HCT116 (cell line): ENCODE data around the gene MYO7B. TPM values are rescaled to one million over a fixed set of nuclear protein-coding genes. Genes with fewer than 3 reads are reported as not detected.

Source experiments
- ATAC-seq: fragments of 200-7000 bp; cut with Tn5 transposase; 2 replicates; pipeline ENCODE4 v1.9.1; 2020; ENCODE audit warnings: mild to moderate bottlenecking, moderate library complexity
- BruUV-seq: library from RNA; stranded (reverse); fragments of 400-500 nt; replicated peaks from 2 replicates; lab custom pipeline; 2021; lab: Mats Ljungman, UMichigan
- CTCF ChIA-PET: fragments of 300-600 bp; sonication (Branson Sonifier 250); formaldehyde crosslinking; loops from one replicate; lab custom pipeline; 2021; ENCODE audit warnings: antibody characterized with exemption; lab: Charles Lee
- POLR2A ChIA-PET: fragments of 300-600, 350-600 bp; sonication (Branson Sonifier 250); formaldehyde crosslinking; loops from one replicate; lab custom pipeline; 2021; ENCODE audit warnings: antibody characterized with exemption; lab: Charles Lee
- RAD21 ChIA-PET, 2 experiments: fragments of 300-600 bp; sonication (Branson Sonifier 250); formaldehyde crosslinking; loops; one replicate each; lab custom pipeline; 2023; ENCODE audit warnings: low total read pairs in 2 of 2; ENCODE audit not compliant: uncharacterized antibody in 2 of 2, unreplicated experiment in 2 of 2, low non-redundant PET in 1 of 2; lab: Charles Lee
- DNase-seq: peaks from one replicate; pipeline ENCODE4 v3.0.0-alpha.2; 2010; ENCODE audit warnings: low read depth, low spot score
- H2AFZ ChIP-seq: fragments of 200-600 bp; shearing (Covaris generic), sonication (generic); 2 replicates; pipeline ENCODE4 v1.6.1; 2017; ENCODE audit warnings: low read depth, mixed run types, mixed read lengths, antibody characterized with exemption, low read length; ENCODE audit not compliant: poor library complexity, severe bottlenecking
- H3K27ac ChIP-seq: 2 replicates; pipeline ENCODE4 v1.5.1; 2012; ENCODE audit warnings: low read depth, low read length
- H3K27me3 ChIP-seq: fragments of 200-600 bp; sonication (generic); 2 replicates; pipeline ENCODE4 v1.6.1; 2016; ENCODE audit warnings: mixed run types, low read length, mixed read lengths; ENCODE audit not compliant: insufficient read depth
- H3K36me3 ChIP-seq, 2 experiments: fragments of 200-500 bp in 1 of 2; fragments of 200-600 bp in 1 of 2; sonication (Bioruptor generic) in 1 of 2; sonication (generic) in 1 of 2; 2 replicates each; pipeline versions ENCODE4 v1.5.1 to v1.6.1; 2014 to 2016; ENCODE audit warnings: low read length in 2 of 2, inconsistent platforms in 1 of 2, mixed read lengths in 1 of 2, mixed run types in 1 of 2; ENCODE audit not compliant: insufficient read depth in 2 of 2, control insufficient read depth in 1 of 2
- H3K4me1 ChIP-seq, 2 experiments: fragments of 200-600 bp in 1 of 2; sonication (generic) in 1 of 2; 2 replicates each; pipeline versions ENCODE4 v1.5.1 to v1.6.1; 2012 to 2017; ENCODE audit warnings: low read length in 2 of 2, inconsistent platforms in 1 of 2, mild to moderate bottlenecking in 1 of 2, mixed read lengths in 1 of 2, mixed run types in 1 of 2, moderate library complexity in 1 of 2; ENCODE audit not compliant: insufficient read depth in 2 of 2, control insufficient read depth in 1 of 2
- H3K4me2 ChIP-seq: fragments of 200-600 bp; sonication (generic); 2 replicates; pipeline ENCODE4 v1.6.1; 2017; ENCODE audit warnings: mixed run types, low read length, mixed read lengths
- H3K4me3 ChIP-seq, 2 experiments: fragments of 200-600 bp in 1 of 2; sonication (generic) in 1 of 2; replicated peaks in 1 of 2; 2 replicates each; pipeline ENCODE4 v1.5.1; 2011 to 2016; ENCODE audit warnings: low read length in 2 of 2, control low read depth in 1 of 2, low read depth in 1 of 2, mild to moderate bottlenecking in 1 of 2, mixed read lengths in 1 of 2, mixed run types in 1 of 2
- H3K79me2 ChIP-seq: fragments of 200-600 bp; sonication (generic); 2 replicates; pipeline ENCODE4 v1.6.1; 2017; ENCODE audit warnings: mild to moderate bottlenecking, mixed run types, low read length, moderate library complexity, mixed read lengths; ENCODE audit not compliant: insufficient read depth
- H3K9ac ChIP-seq: fragments of 200-600 bp; sonication (generic); 2 replicates; pipeline ENCODE4 v1.6.1; 2016; ENCODE audit warnings: low read length, mixed read lengths
- H3K9me2 ChIP-seq: fragments of 200-600 bp; sonication (generic), shearing (Covaris generic); 2 replicates; pipeline ENCODE4 v1.6.1; 2017; ENCODE audit warnings: mixed run types, mild to moderate bottlenecking, moderate library complexity; ENCODE audit not compliant: insufficient read depth
- H3K9me3 ChIP-seq, 2 experiments: fragments of 200-500 bp in 1 of 2; fragments of 200-600 bp in 1 of 2; sonication (Bioruptor generic) in 1 of 2; sonication (generic) in 1 of 2; 2 replicates each; pipeline ENCODE4 v1.6.1; 2014 to 2017; ENCODE audit warnings: low read length in 2 of 2, mixed read lengths in 2 of 2, inconsistent platforms in 1 of 2, low read depth in 1 of 2, mild to moderate bottlenecking in 1 of 2, mixed run types in 1 of 2, moderate library complexity in 1 of 2; ENCODE audit not compliant: control insufficient read depth in 1 of 2, insufficient read depth in 1 of 2
- H4K20me1 ChIP-seq: fragments of 200-600 bp; sonication (generic), shearing (Covaris generic); 2 replicates; pipeline ENCODE4 v1.6.1; 2017; ENCODE audit warnings: mixed run types, mild to moderate bottlenecking, moderate library complexity; ENCODE audit not compliant: insufficient read depth
- ATF3 ChIP-seq: IDR thresholded peaks from 2 replicates; pipeline ENCODE4 v1.6.1; 2012
- CBX3 ChIP-seq: IDR thresholded peaks from 2 replicates; pipeline ENCODE4 v1.6.1; 2012; ENCODE audit warnings: low read depth
- EZH2 ChIP-seq: fragments of 200-600 bp; sonication (generic); IDR thresholded peaks from 2 replicates; pipeline ENCODE4 v1.6.1; 2017; ENCODE audit warnings: antibody characterized with exemption, mixed run types
- JUND ChIP-seq: IDR thresholded peaks from 2 replicates; pipeline ENCODE4 v1.6.1; 2012
- SIN3A ChIP-seq: IDR thresholded peaks from 2 replicates; pipeline ENCODE4 v1.6.1; 2012; ENCODE audit warnings: low read depth
- SRF ChIP-seq: IDR thresholded peaks from 2 replicates; pipeline ENCODE4 v1.6.1; 2012; ENCODE audit warnings: low read depth
- YY1 ChIP-seq: IDR thresholded peaks from 2 replicates; pipeline ENCODE4 v1.6.1; 2011; ENCODE audit warnings: low read length, low read depth, moderate library complexity, mild to moderate bottlenecking; ENCODE audit not compliant: insufficient replicate concordance; ENCODE audit errors: extremely low read depth
- ZBTB33 ChIP-seq: IDR thresholded peaks from 2 replicates; pipeline ENCODE4 v1.6.1; 2011; ENCODE audit warnings: mild to moderate bottlenecking, low read length, moderate library complexity; ENCODE audit not compliant: insufficient replicate concordance; ENCODE audit errors: extremely low read depth
- intact Hi-C: fragments of 100-400 bp; cut with micrococcal nuclease; formaldehyde crosslinking; loops from 2 replicates; pipeline ENCODE4 v1.10.0; 2022
- total RNA-seq: library from RNA; stranded (reverse); gene quantifications from one replicate; pipeline ENCODE4 v1.2.1, GENCODE V29; 2021; ENCODE audit not compliant: unreplicated experiment

Gene MYO7B
- total RNA-seq, 1 experiment from 2014 or later: 0.07 TPM

GRCh38 chr2:127654084-127654837, 118.8 kb downstream of the MYO7B start (continued):
- no peak for TF ChIP-seq CBX3
- no peak for TF ChIP-seq EZH2
- no peak for TF ChIP-seq ATF3

- Histone ChIP-seq H4K20me1 (no peaks in the 10 kb centered on the region), H3K9ac (no peak overlapping the region), H2AFZ (no peak overlapping the region), H3K4me3 (no peak overlapping the region), H3K27ac (no peak overlapping the region), H3K9me3 (no peaks in the 10 kb centered on the region), H3K9me2 (no peaks in the 10 kb centered on the region), H3K4me1 (no peaks in the 10 kb centered on the region), H3K4me2 (no peak overlapping the region), H3K79me2 (no peaks in the 10 kb centered on the region), H3K36me3 (no peaks in the 10 kb centered on the region), H3K27me3 (no peaks in the 10 kb centered on the region)
- ATAC-seq (no peak), DNase-seq (no peak)
- no peak for TF ChIP-seq EZH2
- no peak for TF ChIP-seq YY1
- TF ChIP-seq SIN3A: no peak
- ChIA-PET POLR2A (no interaction called here), RAD21 (no interaction called here), CTCF (interaction anchor here (0.8 kb wide), 1 partner anchor 64 kb away, joined by 4 read pairs; no protein-coding TSS in a partner anchor)
- BruUV-seq: no TSS peak
- intact Hi-C loops: no loop called here
Observed at GRCh38 chr2:127654838-127655175, 119.3 kb downstream of the MYO7B start.

- no TSS peak for BruUV-seq
Observed at GRCh38 chr2:127655209-127656073, 120.0 kb downstream of the MYO7B start.

More at GRCh38 chr2:127655209-127656073, 120.0 kb downstream of the MYO7B start:
- CTCF ChIA-PET: no interaction called here
- no peaks in the 10 kb centered on the region for H3K79me2 ChIP-seq
- RAD21 ChIA-PET: no interaction called here
- H3K4me3 ChIP-seq: no peak overlapping the region
- no peaks in the 10 kb centered on the region for H4K20me1 ChIP-seq
- H3K9ac ChIP-seq: no peak overlapping the region
- no peak for ATAC-seq
- H3K9me3 ChIP-seq: no peaks in the 10 kb centered on the region; a peak in 1 of 4 replicates
- POLR2A ChIA-PET: no interaction called here
- TF ChIP-seq SRF (no peak), JUND (no peak), ZBTB33 (no peak)
- H3K36me3 ChIP-seq: no peaks in the 10 kb centered on the region
- no peaks in the 10 kb centered on the region for H3K4me1 ChIP-seq
- H3K4me2 ChIP-seq: no peak overlapping the region
- no peaks in the 10 kb centered on the region for H3K27me3 ChIP-seq
- DNase-seq: no peak
- H3K27ac ChIP-seq: no peak overlapping the region
- intact Hi-C loops: no loop called here
- no peak overlapping the region for H2AFZ ChIP-seq
- no peaks in the 10 kb centered on the region for H3K9me2 ChIP-seq
